ENCODE measurements around the gene PRKCA. TPM values are rescaled to one million over a fixed set of nuclear protein-coding genes. Genes with fewer than 3 reads are reported as not detected.

PRKCA gene
- total RNA-seq, 2 donors from 2014 or later: 43.0 to 53.0 TPM

DNA sequence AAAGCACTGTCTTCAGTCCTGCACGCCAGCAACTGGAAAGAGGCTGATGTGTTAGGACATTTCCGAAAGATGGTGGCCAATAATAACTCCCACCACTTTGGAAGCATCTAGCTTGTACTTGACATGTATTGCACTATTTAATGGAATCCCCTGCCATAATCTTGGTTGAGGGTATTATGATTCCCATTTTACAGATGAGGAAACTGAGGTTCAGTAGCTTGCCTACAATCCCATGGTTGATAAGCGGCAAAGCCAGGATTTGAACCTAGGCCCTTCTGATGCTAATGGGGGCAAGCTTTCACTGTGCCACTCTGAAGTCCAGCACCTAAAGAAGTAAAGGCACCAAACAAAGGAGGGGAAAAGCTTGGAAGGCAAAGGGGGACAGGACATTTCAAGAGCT lies 540.5 kb downstream of the PRKCA start:
- intact Hi-C loops (cut with DNase I, micrococcal nuclease): no loop called here
- DNase-seq (no peak), ATAC-seq (no peak)

DNA sequence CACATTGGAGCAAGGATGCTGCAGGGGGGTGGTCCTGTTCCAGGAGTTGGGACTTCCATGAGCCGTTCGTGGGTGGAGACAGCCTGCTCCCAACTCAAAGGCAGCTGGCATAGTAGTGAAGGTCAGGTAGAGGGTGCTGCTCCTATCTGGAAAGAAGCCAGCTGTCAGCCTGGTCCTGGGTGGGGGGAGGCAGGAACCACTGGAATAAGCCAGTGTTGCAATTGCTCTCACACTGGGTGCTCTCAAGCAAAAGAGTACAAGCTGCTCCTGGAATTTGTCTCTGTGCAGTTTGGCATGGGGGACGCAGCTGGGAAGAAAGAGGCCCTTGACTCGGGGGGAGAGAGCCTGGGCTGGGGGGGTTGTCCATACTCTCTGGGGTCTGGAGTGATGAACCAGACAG lies 541.2 kb downstream of the PRKCA start:
- no peak for ATAC-seq
- DNase-seq: no peak
- intact Hi-C loops (cut with DNase I, micrococcal nuclease): no loop called here

GRCh38 chr17:66847704-66848103 lies 545.3 kb downstream of the PRKCA start:
- ATAC-seq (no peak), DNase-seq (no peak)
- intact Hi-C loops (cut with DNase I, micrococcal nuclease): no loop called here

- ATAC-seq (no peak), DNase-seq (no peak)
- intact Hi-C loops (cut with DNase I, micrococcal nuclease): no loop called here
Measured at GRCh38 chr17:66848496-66848895, 546.1 kb downstream of the PRKCA start.

DNA sequence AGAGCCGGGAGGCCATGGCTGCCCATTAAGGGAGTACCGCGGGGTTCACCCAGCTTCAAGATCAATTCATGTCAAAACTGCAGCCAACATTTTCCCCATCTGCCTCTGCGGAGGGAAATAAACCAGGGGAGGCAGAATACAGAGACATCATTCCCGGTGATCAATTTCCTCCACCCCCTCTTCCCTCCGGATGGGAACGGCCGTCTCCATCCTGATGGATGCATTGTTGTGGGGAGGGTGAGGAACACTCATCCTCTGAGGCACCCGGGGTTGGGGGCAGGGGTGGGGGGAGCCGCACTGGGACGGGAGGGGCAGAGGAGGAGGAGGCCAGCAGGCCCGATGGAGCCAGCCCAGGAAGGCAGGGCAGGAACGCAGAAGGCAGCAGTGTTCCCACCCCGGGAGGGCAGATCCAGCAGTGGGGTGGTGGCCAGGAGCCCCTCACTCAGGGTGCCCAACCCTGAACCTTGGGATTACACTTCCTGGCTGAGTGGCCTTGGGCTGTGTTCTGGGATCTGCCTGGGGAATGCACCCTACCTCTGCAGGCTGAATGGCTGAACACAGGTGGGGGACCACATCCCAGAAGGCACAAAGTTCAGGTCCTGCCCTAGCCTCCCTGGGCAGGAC lies 546.7 kb downstream of the PRKCA start:
- DNase-seq (no peak), ATAC-seq (no peak)
- intact Hi-C loops (cut with DNase I, micrococcal nuclease): no loop called here

GRCh38 chr17:66849851-66850580 lies 547.6 kb downstream of the PRKCA start:
- ATAC-seq (no peak), DNase-seq (no peak)
- intact Hi-C loops (cut with DNase I, micrococcal nuclease): no loop called here

DNA sequence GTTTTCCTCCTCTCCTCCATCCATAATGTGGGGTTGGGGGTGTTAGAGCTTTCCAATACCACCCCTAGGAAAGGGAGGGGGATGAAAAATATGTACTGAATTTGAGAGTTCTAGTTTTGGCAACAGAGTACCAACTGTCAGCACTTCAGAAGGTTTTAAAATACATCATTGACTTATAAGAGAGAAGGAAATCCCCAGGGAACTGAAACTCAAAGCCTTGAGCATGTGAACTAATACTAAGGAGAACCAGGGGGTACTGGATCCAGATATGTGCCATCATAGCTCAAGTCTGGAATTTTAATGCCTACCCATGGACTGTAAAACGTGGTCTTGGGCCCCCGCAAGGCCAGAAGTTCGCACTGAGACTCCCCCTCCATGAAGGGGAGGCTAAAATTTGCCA lies 548.3 kb downstream of the PRKCA start:
- ATAC-seq: no peak
- no peak for DNase-seq
- intact Hi-C loops (cut with DNase I, micrococcal nuclease): no loop called here

DNA sequence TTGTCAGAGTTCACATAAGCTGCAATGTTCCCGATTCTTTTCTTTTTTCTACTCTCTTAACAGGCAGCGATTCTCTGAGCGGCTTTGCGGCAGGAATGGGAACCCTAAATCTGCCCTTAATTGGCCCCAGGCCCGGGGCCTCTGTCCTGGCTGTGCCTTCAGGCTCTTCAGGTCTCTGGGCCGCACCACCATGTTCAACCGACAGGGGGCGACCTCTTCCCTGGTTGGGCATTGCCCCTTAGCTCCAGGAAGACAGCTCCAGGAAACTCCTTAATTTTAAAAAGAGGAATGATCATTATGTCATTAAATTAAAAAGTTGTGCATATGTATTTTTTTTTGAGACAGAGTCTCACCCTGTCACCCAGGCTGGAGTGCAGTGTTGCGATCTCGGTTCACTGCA lies 552.8 kb downstream of the PRKCA start:
- DNase-seq (peak in 1 of 2 donors; percentile 10), ATAC-seq (no peak)
- intact Hi-C loops (cut with DNase I, micrococcal nuclease): no loop called here

GRCh38 chr17:66858226-66859083 lies 556.0 kb downstream of the PRKCA start:
- intact Hi-C loops (cut with DNase I, micrococcal nuclease): no loop called here
- no peak for DNase-seq
- ATAC-seq: no peak

DNA sequence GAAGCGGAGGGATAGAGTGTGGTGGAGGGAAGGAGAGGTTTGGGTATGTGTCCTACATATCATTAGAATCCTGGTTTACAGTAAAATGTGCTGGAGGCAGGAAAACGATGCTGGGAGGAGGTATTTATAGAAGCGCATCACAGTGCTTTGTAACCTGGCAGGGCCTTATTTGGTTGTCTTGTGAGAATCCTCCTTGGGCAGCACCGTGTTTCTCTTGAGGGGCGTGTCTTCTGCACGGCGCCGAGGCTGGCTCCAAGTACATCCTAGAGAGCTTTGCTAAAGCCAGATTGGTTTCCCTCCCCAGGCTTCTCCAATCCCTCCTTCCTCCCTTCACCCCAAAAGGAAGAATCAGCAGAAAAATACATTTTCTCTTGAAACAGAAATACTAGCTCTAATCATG lies 556.9 kb downstream of the PRKCA start:
- no peak for ATAC-seq
- intact Hi-C loops (cut with DNase I, micrococcal nuclease): no loop called here
- no peak for DNase-seq

GRCh38 chr17:66860204-66860603 lies 557.8 kb downstream of the PRKCA start:
- DNase-seq (no peak), ATAC-seq (no peak)
- intact Hi-C loops (cut with DNase I, micrococcal nuclease): no loop called here

Small RNAs within 50 kb of the gene (microRNA-seq; reads per million reads assigned to microRNA genes)
- 0 reads per million in 2 donors for gene MIR634

Other genes with a start within 250 kb of the PRKCA start
- 1 to 10 TPM; 4.5 to 8.1 TPM for gene CEP112, start 110.5 kb upstream of the PRKCA start, total RNA-seq
- 1 to 10 TPM in 1 of 2 donors, under 1 TPM in 1; 0.34 to 1.1 TPM for gene APOH, start 73.2 kb upstream of the PRKCA start, total RNA-seq

Measured in left colon (tissue), 2 donors.